GM12891 (cell line): ENCODE measurements around the gene PANK4.

ENCODE experiments used
- DNase-seq: peaks from one replicate; pipeline ENCODE4 v3.0.0; 2011; ENCODE audit warnings: low spot score; ENCODE audit not compliant: insufficient read length
- FAIRE-seq: peaks from 2 replicates; lab custom pipeline; 2011; peaks lifted over from hg19 to GRCh38; lab: Jason Lieb, UNC
- PAX5 ChIP-seq: IDR thresholded peaks from 2 replicates; pipeline ENCODE4 v1.6.1; 2011; ENCODE audit warnings: low read length, moderate library complexity, mild to moderate bottlenecking; ENCODE audit not compliant: insufficient read depth, severe bottlenecking
- POLR2A ChIP-seq: IDR thresholded peaks from 2 replicates; pipeline ENCODE4 v1.6.1; 2011; ENCODE audit warnings: low read depth, low read length, control low read depth
- POLR2AphosphoS5 ChIP-seq: IDR thresholded peaks from 2 replicates; pipeline ENCODE4 v1.6.1; 2011; ENCODE audit warnings: low read depth, low read length, control low read depth
- POU2F2 ChIP-seq: IDR thresholded peaks from 2 replicates; pipeline ENCODE4 v1.6.1; 2011; ENCODE audit warnings: low read depth, mild to moderate bottlenecking, control low read depth, low read length, moderate library complexity
- SPI1 ChIP-seq: IDR thresholded peaks from 2 replicates; pipeline ENCODE4 v1.6.1; 2011; ENCODE audit warnings: low read depth, low read length, control low read depth
- TAF1 ChIP-seq: IDR thresholded peaks from 2 replicates; pipeline ENCODE4 v1.6.1; 2011; ENCODE audit warnings: low read depth, low read length, control low read depth

Gene PANK4

GRCh38 chr1:2528966-2529783, 2.8 kb upstream of the PANK4 start:
- FAIRE-seq (no peak), DNase-seq (no peak)
- TF ChIP-seq POLR2AphosphoS5 (no peak), POU2F2 (no peak), POLR2A (no peak), TAF1 (no peak), PAX5 (no peak), SPI1 (no peak)

- TF ChIP-seq POU2F2, result no peak
- no peak for DNase-seq
- FAIRE-seq, result peak; percentile 20
These were observed 2.2 kb upstream of the PANK4 start for GRCh38 chr1:2528611-2528965.

DNA sequence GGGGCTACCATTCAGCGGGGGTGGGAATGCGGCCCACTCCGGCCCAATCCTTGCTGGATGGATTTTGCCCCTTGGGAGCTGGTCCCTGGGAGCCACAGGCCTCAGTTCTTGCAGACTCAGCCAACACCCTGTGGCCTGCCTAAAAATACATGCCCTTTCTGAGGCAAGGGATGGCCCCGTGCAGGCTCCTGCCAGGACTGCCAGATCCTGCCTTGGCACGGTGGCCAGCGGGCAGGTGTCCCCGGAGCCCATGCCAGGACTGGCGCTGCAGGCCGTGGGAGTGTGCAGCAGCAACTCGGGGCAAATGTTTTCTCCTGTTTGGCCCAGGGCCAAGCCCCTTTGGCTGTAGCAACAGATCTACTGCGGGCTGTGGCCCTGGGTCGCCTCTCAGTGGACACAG, 1.6 kb upstream of the PANK4 start:
- FAIRE-seq, result no peak

DNA sequence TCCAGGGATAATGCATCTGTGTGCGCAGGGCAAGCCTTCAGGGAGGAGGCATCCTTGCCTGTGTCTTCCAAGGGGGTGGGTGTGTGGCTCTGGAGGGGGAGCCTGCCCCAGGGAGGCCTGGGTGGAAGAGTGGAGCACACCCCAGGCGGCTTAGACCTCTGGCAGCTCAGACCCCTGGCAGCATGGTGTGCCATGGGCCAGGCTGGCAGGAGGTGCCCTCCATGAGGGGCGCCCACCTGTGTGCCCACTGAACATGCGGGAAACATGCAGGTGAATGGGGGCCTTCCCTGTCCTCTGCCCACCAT, 1.1 kb upstream of the PANK4 start:
- TF ChIP-seq POLR2A (no peak), POLR2AphosphoS5 (no peak), SPI1 (no peak), PAX5 (no peak), TAF1 (no peak), POU2F2 (no peak)
- FAIRE-seq, result no peak

More for the DNA sequence above, 1.6 kb upstream of the PANK4 start:
- TF ChIP-seq POU2F2 (no peak), POLR2AphosphoS5 (no peak), TAF1 (no peak), SPI1 (no peak), POLR2A (no peak), PAX5 (no peak)
- no peak for DNase-seq

DNA sequence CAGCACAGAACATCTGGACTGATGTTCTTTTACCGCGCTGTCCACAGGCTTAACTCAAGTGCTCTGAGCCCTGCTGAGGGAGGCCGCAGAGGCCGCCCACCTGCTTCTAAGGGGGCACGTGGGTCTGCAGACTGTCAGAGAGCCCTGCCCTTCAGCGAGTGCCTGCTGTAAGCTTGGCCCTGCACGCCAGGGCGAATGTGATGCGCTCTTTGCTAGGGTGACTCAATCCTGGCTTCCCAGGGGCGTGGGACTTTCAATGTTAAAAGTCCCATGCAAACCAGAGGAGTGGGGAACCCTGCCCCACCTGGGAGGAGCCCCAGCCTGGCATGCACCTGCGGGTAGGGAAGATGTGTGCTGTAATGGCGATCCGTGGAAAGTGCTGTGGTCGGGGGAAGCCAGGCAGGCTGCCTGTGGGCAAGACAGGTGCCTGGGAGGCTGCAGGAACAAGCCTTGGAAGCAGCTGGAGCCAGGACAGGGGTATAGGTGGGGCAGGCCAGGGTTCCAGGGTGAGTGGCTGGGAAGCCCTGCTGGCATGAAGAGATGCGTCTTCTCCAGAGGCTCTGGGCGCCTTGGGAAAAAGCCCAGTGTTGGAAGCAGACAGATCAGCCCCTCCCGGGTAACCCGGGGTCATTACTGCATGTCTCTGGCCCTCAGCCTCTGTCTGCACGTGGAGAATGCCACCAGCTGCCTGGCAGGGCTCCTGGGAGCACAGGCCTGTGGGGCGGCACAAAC, 594 bp upstream of the PANK4 start:
- no peak for FAIRE-seq
- DNase-seq, result no peak
- TF ChIP-seq SPI1 (no peak), POLR2A (no peak), POLR2AphosphoS5 (peak; percentile 15; the same call in 1 of the 2 replicates)

More for the DNA sequence above, 1.1 kb upstream of the PANK4 start:
- DNase-seq, result no peak

GRCh38 chr1:2525572-2525919, 850 bp downstream of the PANK4 start:
- no peak for DNase-seq
- FAIRE-seq, result no peak
- TF ChIP-seq POU2F2, result no peak

DNA sequence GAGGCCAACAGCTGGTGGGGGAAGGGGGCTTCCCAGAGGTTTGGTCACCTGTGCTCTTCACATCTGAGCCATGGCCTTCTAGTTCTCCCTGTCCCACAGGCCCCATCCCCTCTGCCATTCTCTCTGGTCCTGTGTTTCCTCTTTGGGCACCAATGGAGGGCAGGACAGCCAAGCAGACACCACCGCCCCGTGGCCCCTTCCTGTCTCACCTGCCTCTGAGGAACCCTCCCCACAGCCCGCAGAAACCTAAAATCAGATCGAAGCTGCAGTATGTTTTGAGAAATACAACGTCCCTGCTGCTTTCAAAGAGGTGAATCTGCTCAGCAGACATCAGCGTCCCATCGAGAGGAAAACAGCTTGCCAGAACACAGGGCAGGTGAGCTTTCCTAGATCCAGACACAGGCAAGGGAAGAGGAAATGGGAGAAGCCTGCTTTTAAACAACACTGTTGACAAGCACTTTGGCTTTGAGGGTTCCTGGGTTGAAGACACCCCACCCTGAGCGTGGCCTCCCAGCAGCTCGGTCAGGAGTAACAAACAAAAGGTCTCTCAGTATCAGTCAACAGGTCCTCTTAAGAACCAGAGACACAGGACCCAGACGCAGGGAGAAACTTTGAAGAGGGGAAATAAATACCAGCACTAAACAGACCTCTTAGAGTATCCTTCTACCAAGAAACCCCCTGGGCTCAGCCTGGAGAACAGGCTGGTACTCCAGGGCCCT, 2.3 kb downstream of the PANK4 start:
- DNase-seq (no peak), FAIRE-seq (no peak)
- TF ChIP-seq POLR2AphosphoS5 (no peak), TAF1 (no peak), SPI1 (no peak), POU2F2 (no peak), PAX5 (no peak), POLR2A (no peak)

DNA sequence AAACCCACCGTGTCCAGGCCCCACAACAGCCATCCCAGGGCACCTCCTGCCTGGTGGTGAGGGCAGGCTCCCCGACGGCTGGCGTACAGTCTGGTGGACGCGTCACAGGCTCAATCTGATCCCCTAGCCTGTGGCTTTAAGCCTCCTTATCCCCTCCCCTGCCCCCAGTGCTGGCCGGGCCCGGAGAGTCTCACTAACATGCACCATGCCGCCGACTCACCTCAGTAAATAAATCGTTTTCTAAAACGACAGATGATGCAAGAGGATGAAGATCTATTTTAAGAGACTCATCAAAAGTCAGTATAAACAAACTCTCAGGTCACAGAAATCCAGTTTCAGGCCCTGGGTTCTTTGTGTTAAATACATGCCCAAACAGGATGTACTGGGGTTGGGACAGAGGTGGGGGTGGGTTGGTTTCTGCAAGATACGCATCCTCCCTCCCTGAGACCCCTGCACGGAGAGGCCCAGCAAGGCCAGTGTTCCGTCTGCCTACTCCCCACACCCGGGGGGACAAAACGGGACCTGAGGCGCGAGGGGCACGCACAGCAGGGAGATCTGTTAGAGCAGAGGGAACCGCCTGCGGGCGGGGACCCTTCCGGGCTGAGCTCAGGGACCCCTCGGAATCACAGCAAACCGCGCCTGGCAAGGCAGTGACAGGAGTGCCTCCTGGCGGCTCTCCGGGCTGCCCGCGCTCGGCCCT, 3.1 kb downstream of the PANK4 start:
- TF ChIP-seq SPI1 (no peak), POLR2A (no peak), PAX5 (no peak), POLR2AphosphoS5 (no peak), POU2F2 (no peak), TAF1 (no peak)
- DNase-seq (no peak), FAIRE-seq (no peak)

- DNase-seq, result no peak
- TF ChIP-seq POLR2A (no peak), TAF1 (no peak), POU2F2 (no peak), POLR2AphosphoS5 (no peak)
- no peak for FAIRE-seq
These were observed 4.2 kb downstream of the PANK4 start for GRCh38 chr1:2522230-2522629.

- no peak for DNase-seq
- FAIRE-seq, result no peak
- no peak for TF ChIP-seq PAX5
These were observed 5.6 kb downstream of the PANK4 start for GRCh38 chr1:2520806-2521205.
